Measurements from ENCODE around the gene ESPN. TPM values are rescaled to one million over a fixed set of nuclear protein-coding genes. Genes with fewer than 3 reads are reported as not detected.
A peak's percentile ranks its signal among the peaks of the same experiment; 100 is the strongest.

ESPN gene
- total and polyA plus RNA-seq, 2 of the 4 experiments (the other 2 are of a cell fraction), result under 0.01 to 0.02 TPM

- in situ Hi-C loops (cut with MboI; ENCODE audit: low sequenced_read_pairs) (no loop called here), intact Hi-C loops (cut with micrococcal nuclease) (loop anchor here (1.0 kb wide), 1 partner anchor 157 kb away; no protein-coding TSS in a partner anchor), dilution Hi-C loops (cut with HindIII; ENCODE audit: low sequenced_read_pairs, unreplicated experiment) (no loop called here)
- Histone ChIP-seq H3K27me3 (ENCODE audit: control insufficient read depth, insufficient read depth, low read length) (peaks cover 2% of the 10 kb centered on the region; the same call in 1 of the 2 replicates), H3K36me3 (ENCODE audit: control insufficient read depth, insufficient read depth, low read length) (no peaks in the 10 kb centered on the region), H3K23ac (ENCODE audit: low read depth, low read length) (peak within 1 kb of the TSS; percentile 99), H3K79me1 (ENCODE audit: low read depth in 1 of 2, low read length in 2 of 2) (peaks cover 5 to 33% of the 10 kb centered on the region in 2 experiments), H2BK15ac (ENCODE audit: low read depth, low read length) (no peak within 1 kb of the TSS), H4K91ac (ENCODE audit: insufficient read depth, low read depth, low read length) (peak within 1 kb of the TSS; percentile 44; the same call in 1 of the 2 replicates), H3K56ac (ENCODE audit: extremely low read depth, insufficient read depth, low read length) (peak within 1 kb of the TSS; percentile 55; the same call in 1 of the 2 replicates), H3K9ac (ENCODE audit: low read depth, low read length) (peak within 1 kb of the TSS; percentile 78), H3K4me2 (ENCODE audit: low read depth, low read length) (peak within 1 kb of the TSS; percentile 95), H2BK120ac (ENCODE audit: low read depth, low read length) (no peak within 1 kb of the TSS; the same call in 1 of the 2 replicates), H4K5ac (ENCODE audit: low read depth, low read length) (peak within 1 kb of the TSS; percentile 52), H3K27ac (ENCODE audit: insufficient read depth, low read length) (peak within 1 kb of the TSS; percentile 89), H2BK5ac (ENCODE audit: low read depth, low read length, poor library complexity, severe bottlenecking) (peak within 1 kb of the TSS; percentile 70), H3K18ac (ENCODE audit: low read depth, low read length) (peak within 1 kb of the TSS; percentile 32; the same call in 1 of the 2 replicates), H3K4me3 (ENCODE audit: insufficient read depth, low read depth, low read length) (peak within 1 kb of the TSS; percentile 91), H2AFZ (replicated peaks; ENCODE audit: low read length, poor library complexity) (peak within 1 kb of the TSS; percentile 99), H2AK9ac (replicated peaks; ENCODE audit: low read depth, low read length, poor library complexity) (peak within 1 kb of the TSS; percentile 97), H3K14ac (replicated peaks; ENCODE audit: low read depth, low read length) (peak within 1 kb of the TSS; percentile 87), H3K4ac (ENCODE audit: low read depth, low read length) (peak within 1 kb of the TSS; percentile 29), H4K8ac (ENCODE audit: low read depth in 2 of 2, low read length in 2 of 2) (peak within 1 kb of the TSS; percentile 33; a peak in 3 of 4 replicates), H3K9me1 (ENCODE audit: insufficient read depth, low read length) (peaks cover 7% of the 10 kb centered on the region), H2AK5ac (ENCODE audit: low read depth, low read length) (0 out of 2 replicates have a peak within 1 kb of the TSS, but pooled peaks have one; percentile 73), H3K4me1 (ENCODE audit: control insufficient read depth, insufficient read depth, low read length) (peaks cover 9% of the 10 kb centered on the region), H2BK20ac (ENCODE audit: low read depth, low read length) (no peak within 1 kb of the TSS), H4K20me1 (ENCODE audit: insufficient read depth, low read length) (peaks cover 14% of the 10 kb centered on the region; the same call in 1 of the 2 replicates), H3K9me3 (ENCODE audit: control insufficient read depth, insufficient read depth, low read length) (no peaks in the 10 kb centered on the region)
- WGBS, 2 experiments (ENCODE audit: extremely low coverage in 2 of 2, insufficient read length in 1 of 2), result 3% methylated on average over 29 of the region's 87 CpGs; no CpG with 5 or more reads in 1 of the 2 experiments
- ChIA-PET CTCF (interaction anchor here (1.0 to 1.5 kb wide), 2 partner anchors 10 to 11 kb away, joined by 3 to 4 read pairs; no protein-coding TSS in a partner anchor), POLR2A (ENCODE audit: unreplicated experiment) (no interaction called here)
- TF ChIP-seq BHLHE40 (IDR thresholded peaks at IDR 0.05; ENCODE audit: low read depth, low read length) (peak; percentile 73; the same call in 1 of the 2 replicates), CTCF (conservative IDR thresholded peaks at IDR 0.05; ENCODE audit: low read depth, low read length) (0 out of 2 replicates have a peak, but pooled peaks have one; percentile 25), MAZ (IDR thresholded peaks at IDR 0.05; ENCODE audit: borderline replicate concordance, low read depth, low read length) (0 out of 2 replicates have a peak, but pooled peaks have one; percentile 67), FOS (IDR thresholded peaks at IDR 0.05; ENCODE audit: low read depth, low read length) (no peak), CHD1 (IDR thresholded peaks at IDR 0.05; ENCODE audit: low read depth, low read length) (no peak), RFX5 (IDR thresholded peaks at IDR 0.05; ENCODE audit: low read depth, low read length) (no peak), NFE2L2 (IDR thresholded peaks at IDR 0.05; ENCODE audit: low read depth, low read length) (no peak), RCOR1 (IDR thresholded peaks at IDR 0.05; ENCODE audit: insufficient replicate concordance, low read length) (no peak), SMC3 (IDR thresholded peaks at IDR 0.05; ENCODE audit: low read depth, low read length) (no peak), MXI1 (IDR thresholded peaks at IDR 0.05; ENCODE audit: borderline replicate concordance, low read depth, low read length) (peak; percentile 93), CEBPB (IDR thresholded peaks at IDR 0.05; ENCODE audit: low read depth, low read length) (no peak), POLR2A (IDR thresholded peaks at IDR 0.05; ENCODE audit: low read depth, low read length) (peak; percentile 88), RAD21 (IDR thresholded peaks at IDR 0.05; ENCODE audit: low read length) (no peak), USF2 (IDR thresholded peaks at IDR 0.05; ENCODE audit: low read depth, low read length) (peak; percentile 69)
- DNase-seq, result peak; percentile 78
- ATAC-seq (ENCODE audit: low read depth), result peak; percentile 97
- no TSS peak for BruUV-seq (replicated peaks)
Measured at GRCh38 chr1:6393400-6394187, 31.0 kb upstream of the ESPN start, which contains the start of gene ACOT7. ACOT7 (minus strand) TSS chr1:6393767; CDS start chr1:6393399, 368 bp downstream.
